Activated T-helper 1 cell treated with anti-CD3 and anti-CD28 coated beads, Interleukin-2, amount 50 U/mL, for 16 hours (primary cell): ENCODE results near the gene COL4A3.
"Not testable (repeated sequence)": the region's sequence is repeated elsewhere in the genome, so short reads cannot be mapped to it uniquely, and the experiment has no call there.

ENCODE experiments used
- DNase-seq, 2 donors: peaks; one replicate each; pipeline ENCODE4 v3.0.0-alpha.2; 2020; ENCODE audit warnings: low read depth in 1 of 2, low spot score in 1 of 2

Gene COL4A3

GRCh38 chr2:227154986-227155774 is 9.2 kb upstream of the COL4A3 start:
- DNase-seq: no peak

DNA sequence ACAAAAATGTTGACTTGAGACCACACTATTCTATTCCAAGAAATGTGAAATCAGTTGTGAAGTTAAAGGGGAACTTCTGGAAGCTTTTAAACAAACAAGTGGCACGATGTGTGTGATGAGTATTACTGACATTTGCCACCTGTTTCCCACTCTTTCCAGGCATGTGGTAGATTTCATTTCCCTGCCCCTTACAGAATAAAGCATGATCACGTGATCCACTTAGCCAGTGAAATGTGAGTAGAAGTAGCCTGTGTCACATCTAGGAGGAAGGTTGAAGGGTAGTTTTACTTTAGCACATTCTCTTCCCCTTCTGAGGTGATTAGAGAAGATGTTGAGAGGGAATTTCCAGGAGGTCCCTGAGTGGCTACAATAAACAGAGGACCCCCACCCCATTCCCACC is 4.3 kb upstream of the COL4A3 start:
- no peak for DNase-seq

DNA sequence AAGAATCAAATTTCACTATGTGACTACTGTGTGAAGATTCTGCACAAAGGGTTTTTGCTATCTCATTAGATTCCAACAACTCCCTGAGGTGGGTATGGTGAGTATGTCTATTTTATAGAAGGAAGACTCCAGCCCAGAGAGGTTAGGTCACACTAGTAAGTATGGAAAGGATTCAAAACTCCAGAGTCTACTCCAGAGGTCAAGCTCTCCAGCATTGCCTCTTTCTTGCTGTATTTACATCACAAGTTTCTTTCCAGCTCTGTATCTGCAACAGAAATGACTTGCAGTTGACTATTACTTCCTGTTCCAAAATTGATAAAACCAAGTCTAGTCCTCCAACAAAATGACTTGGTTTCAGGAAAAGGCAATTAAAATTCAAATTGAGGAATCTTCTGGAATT is 2.5 kb upstream of the COL4A3 start:
- DNase-seq: no peak

GRCh38 chr2:227163485-227163997 is 883 bp upstream of the COL4A3 start:
- no peak for DNase-seq

- DNase-seq: no peak
Observed at GRCh38 chr2:227164763-227165291, 403 bp downstream of the COL4A3 start.

DNA sequence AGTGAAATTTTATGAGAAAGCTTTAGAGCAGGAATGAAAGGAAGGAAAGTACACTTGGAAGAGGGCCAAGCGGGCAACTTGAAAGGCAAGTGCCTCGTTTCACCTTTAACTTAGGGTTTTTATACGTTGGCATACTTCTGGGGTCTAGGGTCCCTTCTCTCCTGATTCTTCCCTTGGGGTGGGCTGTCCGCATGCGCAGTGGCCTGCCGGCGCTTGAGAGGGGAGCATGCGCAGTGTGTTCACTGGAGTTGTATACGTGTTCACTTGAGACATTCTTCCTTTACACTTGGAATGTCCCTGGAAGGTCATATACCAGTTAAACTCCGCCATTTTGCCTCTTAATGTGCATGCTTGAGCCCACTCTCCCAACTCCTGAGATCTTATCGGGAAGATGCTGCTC is 7.4 kb downstream of the COL4A3 start:
- DNase-seq: not testable (repeated sequence)

DNA sequence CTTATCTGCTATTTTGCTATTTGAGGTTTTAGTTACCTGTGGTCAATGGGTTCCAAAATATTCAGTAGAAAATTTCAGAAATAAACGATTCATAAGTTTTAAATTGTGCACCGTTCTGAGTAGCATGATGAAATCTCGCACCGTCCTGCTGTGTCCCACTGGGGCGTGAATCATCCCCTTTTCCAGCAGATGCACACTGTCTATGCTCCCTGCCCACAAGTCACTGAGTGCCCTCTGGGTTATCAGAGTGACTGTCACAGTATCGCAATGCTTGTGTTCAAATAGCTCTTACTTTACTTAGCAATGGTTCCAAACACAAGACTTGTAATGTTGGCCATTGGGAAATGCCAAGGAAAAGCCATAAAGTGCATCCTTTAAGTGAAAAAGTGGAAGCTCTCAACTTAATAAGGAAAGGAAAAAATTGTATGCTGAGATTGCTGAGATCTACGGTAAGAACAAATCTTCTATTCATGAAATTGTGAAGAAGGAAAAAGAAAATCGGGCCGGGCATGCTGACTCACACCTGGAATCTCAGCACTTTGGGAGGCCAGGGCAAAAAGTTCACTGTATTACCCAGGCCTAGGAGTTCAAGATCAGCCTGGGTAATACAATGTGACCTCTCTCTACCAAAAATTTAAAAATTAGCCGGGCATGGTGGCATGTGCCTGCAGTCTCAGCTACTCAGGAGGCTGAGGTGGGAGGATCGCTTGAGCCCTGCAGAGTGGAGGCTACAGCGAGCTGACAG is 13.3 kb downstream of the COL4A3 start:
- DNase-seq: no peak

DNA sequence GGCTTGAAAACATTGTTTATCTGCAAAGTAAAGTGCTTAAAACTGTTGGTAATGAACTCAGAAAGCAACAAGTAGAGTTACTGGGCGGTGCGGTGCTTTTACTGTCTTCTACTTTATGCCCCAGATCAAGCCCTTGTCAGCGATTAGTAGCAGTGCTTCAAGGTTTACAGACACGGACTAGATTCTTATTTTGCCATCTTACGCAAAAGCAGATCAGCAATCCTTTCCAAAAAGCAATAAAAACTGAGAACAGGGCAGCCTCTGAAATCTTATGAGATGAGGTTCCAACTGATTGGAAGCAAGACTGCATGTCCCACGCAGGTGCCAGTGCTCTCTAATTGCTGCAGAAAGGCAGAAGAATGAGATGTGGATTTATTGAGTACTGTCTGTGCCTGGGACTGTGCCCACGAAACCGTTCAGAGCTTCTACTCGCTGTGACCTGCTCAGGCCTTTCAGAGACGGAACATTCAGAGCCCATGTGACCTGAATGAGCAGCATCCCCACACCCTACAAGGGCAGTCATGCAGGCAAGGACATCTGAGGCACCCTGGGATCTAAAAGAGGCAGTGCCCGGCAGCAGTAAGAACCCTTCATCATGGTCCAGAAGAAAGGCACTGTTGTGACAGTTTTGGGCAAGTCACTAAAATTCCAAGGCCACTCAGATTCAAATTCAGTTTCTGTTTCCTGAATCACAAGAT is 15.7 kb downstream of the COL4A3 start:
- no peak for DNase-seq

DNA sequence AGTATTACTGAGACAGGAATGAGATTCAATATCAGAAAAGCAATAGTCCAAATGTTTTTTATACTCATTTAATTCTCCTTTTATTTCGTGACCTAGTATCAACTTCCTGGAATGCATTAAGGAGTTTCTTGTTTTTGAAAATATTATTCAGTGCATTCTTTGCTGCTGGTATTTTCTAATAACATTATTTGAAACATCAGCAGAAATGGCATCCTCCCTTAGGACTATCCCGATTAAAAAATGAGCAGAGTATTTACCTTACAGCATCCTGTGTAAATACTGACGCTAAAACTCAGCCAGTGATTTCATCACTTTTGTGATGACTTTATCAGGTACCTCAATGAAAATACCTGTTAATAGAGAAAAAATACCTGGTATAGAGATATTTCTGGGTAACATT is 16.3 kb downstream of the COL4A3 start:
- no peak for DNase-seq

DNA sequence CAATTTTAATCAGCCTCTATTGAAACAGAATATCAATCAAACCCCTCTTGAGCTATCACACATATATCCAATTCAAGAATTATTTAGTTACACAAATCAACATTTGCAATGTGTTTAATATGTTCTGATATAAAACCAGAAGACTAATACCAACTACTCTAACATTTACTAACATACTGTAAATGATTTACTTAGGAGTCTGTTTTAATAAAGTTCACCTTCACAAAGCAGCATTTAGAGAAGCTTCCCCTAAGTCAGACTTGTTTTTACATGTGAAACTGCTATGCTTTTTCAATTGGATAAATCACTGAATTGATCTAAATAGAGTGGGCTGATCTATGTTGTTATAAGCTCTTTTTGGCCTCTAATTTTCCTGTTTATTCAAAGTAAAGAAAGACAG is 18.3 kb downstream of the COL4A3 start:
- DNase-seq: no peak

DNA sequence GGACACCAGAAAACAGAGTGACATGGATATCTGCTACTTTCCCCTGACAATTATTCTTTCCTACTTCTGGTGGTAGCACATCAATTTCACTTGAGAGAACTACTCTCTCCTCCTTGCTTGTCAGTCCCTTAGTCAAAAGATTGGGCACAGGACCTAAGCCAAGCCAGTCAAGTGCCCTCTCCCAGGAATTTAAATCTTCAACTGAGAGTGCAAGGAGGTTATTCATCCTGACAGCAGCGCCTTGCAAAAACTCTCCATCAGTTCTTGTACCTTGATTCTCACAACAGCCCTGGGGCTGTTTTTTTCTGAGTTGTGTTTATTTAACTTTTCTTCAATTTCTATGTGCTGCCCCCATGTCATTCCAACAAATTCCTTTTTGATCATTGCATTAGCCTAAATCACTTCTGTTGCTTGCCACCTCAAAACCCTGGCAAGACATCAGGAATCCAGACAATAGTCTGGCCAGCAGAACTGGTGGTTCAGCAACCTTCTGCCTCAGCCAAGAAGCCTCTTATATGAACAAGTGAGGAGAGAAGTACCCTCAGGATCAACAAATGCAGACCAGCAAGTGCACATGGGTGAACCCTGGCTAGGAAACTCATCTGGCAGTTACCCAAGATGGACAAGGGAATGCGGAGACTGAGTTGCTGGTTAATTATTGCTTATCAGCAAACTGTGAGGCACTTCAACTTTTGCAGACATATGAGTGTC is 19.4 kb downstream of the COL4A3 start:
- DNase-seq: no peak

GRCh38 chr2:227185615-227186232 is 21.3 kb downstream of the COL4A3 start:
- DNase-seq: no peak

- no peak for DNase-seq
Observed at GRCh38 chr2:227186751-227187150, 22.3 kb downstream of the COL4A3 start.

GRCh38 chr2:227188292-227188691 is 23.9 kb downstream of the COL4A3 start:
- DNase-seq: no peak

DNA sequence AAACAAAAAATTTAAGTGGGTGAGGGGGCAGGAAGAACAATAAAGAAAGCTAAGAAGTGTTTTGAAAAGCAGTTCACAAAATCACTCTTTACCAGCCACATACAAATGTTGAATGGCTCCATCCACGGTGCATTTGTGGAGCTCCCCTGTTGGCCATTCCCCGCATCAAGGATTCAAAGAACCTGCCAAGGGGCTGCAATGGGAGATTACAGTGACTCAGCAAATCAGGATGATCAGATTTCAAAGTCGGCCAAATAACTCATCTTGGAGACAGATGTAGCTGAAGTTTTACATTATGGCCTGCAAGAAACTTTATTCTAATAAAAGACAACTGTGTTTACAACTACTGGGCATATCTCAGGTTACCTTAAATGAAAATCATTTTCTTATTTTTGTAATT is 26.9 kb downstream of the COL4A3 start:
- no peak for DNase-seq

GRCh38 chr2:227192491-227192890 is 28.1 kb downstream of the COL4A3 start:
- DNase-seq: no peak

DNA sequence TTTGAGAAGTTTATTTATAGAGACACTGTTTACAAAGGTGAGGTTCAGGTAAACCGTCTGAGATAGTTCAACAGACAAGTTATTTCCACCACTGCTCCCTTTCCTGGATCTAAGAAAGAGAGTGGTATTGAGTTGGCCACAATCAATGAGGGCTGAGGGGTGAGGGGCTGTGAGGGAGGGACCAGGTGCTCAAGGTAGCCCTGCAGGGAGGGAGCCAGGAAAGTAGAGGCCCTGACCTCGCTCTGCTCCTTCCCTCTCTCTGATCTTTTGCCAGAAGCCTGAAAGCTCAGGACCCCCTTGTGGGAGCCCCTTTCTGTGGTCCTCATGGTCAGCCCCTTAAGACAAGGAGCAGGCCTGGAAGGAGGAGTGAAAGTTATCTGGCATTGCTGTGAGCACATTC is 29.8 kb downstream of the COL4A3 start:
- no peak for DNase-seq

- DNase-seq: no peak
Observed at GRCh38 chr2:227198866-227199265, 34.4 kb downstream of the COL4A3 start.

- no peak for DNase-seq
Observed at GRCh38 chr2:227201771-227202170, 37.3 kb downstream of the COL4A3 start.

DNA sequence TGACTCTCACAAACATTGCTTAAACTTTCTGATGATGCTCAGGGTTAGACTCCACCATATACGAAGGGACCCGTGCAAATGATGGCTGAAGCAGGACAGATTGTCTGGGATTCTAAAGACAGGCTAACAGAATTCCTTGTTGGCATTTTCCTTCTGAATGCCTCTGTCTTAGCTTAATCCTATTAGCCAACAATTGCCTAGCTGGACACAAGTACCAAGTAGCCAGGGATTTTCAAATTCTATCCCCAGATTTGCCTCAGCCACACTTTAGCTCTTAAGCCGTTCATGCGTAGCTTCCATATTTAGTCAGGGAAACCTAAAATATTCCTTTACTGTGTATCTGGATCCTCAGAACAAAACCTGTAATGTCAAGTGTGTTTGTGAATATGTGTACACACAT is 40.0 kb downstream of the COL4A3 start:
- DNase-seq: no peak

DNA sequence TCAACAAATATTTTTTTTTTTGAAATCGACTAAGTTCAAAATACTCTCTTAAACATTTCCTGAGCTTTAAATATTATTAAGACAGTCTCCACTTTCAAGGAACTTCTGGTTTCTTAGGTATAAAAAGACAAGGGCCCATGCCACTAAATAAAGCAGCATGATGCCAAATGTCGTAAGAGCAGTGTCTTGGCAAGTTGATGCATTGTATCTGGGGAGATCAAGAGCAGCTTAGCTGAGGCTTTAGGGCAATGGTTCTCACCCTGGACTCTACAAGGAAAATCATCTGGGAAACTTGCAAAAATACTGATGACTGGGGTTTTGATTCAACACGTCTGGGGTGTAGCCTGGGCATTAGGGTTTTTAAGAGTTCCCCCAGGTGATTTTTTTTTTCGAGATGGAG is 41.3 kb downstream of the COL4A3 start:
- no peak for DNase-seq
